VCaP (cell line): ENCODE measurements around the gene PRLR.

Source experiments
- H3K27ac ChIP-seq: fragments of 450-650 bp; 2 replicates; pipeline ENCODE4 v1.5.1; 2017
- CTCF ChIP-seq: fragments of 450-650 bp; conservative IDR thresholded peaks from 2 replicates; pipeline ENCODE4 v1.5.1; 2017; ENCODE audit warnings: mild to moderate bottlenecking, moderate library complexity

PRLR gene

GRCh38 chr5:35252963-35253362, 22.7 kb upstream of the PRLR start:
- H3K27ac ChIP-seq: no peak overlapping the region
- no peak for TF ChIP-seq CTCF

GRCh38 chr5:35248843-35249780, 18.8 kb upstream of the PRLR start:
- H3K27ac ChIP-seq: no peak overlapping the region
- no peak for TF ChIP-seq CTCF

DNA sequence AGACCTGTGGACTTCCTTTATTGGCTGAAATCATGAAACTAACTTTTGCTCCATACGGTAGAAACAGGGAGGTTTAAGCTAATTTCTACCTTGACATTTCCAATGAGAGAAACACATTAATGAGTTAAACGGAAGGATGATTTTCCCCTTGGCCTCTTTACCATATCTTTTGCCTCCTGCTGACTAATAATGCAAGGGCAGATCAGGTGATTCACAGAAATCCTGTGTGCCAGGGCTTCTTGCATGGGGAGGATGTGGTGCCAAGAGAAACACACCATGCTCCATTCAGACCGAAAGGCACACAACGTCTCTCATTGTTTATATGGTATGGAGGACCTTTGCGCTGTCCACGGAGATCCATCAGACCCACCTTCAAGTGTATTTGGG, 17.4 kb upstream of the PRLR start:
- TF ChIP-seq CTCF: no peak; the same call in 1 of the 2 replicates
- peak overlapping the region; percentile 56 for H3K27ac ChIP-seq

DNA sequence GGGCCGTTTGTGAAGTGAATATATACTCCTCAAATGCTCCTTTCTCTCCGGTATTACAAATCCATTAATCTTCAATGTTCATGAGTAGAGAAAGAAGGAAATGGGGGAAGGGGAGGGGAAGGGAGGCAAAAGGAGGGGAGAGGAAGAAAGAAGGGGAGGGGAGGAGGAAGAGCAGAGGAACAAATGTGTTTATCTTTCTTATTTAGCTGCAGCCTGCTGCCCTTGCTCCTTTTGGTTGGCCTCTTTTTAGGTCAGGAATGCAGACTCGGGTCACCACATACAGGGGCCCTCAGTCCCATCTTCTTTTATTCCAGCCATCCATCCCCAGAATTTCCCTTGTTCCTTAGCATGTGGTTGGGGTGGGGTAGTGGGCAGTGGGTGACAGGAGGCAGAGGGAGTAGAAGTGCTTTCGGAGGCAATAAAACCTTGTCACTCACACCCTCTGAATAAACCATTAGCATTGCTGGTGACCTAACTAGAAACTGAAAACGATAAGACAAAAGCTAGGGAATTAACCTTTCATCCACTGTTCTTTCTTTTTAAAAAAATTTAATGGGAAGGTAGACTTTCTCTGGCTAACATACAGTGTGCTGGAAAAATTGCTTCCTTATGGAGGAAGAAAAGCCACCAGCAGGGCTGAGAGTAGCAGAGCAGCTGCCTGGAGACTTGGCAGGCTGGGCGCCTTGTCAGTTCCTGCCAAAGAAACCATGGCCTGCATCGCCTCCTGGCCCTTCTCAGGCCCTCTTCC, 16.8 kb upstream of the PRLR start:
- H3K27ac ChIP-seq: peak overlapping the region; percentile 56
- TF ChIP-seq CTCF: no peak; the same call in 1 of the 2 replicates

DNA sequence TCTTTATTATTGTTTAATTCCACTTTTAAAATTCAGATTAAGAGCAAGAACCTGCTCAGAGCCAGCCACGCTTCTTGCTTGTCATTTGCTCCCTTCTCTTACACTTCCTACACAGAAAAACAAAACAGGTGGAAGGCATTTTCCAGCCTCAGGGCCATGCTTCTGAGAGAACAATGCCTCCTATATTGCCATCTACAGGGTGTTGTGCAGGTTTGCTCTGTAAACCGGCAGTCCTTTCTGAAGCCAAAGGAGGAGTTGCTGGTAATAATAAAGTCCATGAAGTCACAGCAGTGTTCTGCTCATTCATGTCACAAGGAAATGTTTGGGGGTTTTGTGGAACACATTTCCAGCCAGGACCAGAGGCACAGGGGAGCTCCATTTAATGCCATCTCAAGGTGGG, 16.1 kb upstream of the PRLR start:
- H3K27ac ChIP-seq: peak overlapping the region; percentile 56
- TF ChIP-seq CTCF: peak; percentile 75

DNA sequence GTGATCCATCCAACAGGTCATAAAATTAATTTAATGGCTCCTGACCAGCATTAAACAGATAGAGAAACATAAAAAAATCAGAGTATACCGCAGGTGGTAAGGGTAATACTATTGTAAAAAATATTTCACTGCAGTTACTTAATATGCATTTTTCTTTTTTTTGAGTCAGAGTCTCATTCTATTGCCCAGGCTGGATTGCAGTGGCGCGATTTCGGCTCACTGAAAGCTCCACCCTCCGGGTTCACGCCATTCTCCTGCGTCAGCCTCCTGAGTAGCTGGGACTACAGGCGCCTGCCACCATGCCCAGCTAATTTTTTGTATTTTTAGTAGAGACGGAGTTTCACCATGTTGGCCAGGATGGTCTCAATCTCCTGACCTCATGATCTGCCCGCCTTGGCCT, 15.1 kb upstream of the PRLR start:
- H3K27ac ChIP-seq: peak overlapping the region; percentile 56; the same call in 1 of the 2 replicates

GRCh38 chr5:35244171-35244570, 13.9 kb upstream of the PRLR start:
- no peak for TF ChIP-seq CTCF
- no peak overlapping the region for H3K27ac ChIP-seq
